ENCODE results near the gene ANKRD30B. TPM values are rescaled to one million over a fixed set of nuclear protein-coding genes. Genes with fewer than 3 reads are reported as not detected.
"Not testable (repeated sequence)": the region's sequence is repeated elsewhere in the genome, so short reads cannot be mapped to it uniquely, and the experiment has no call there.

The ANKRD30B gene
- total and polyA plus RNA-seq, 2 experiments from 2014 or later = not detected

- TF ChIP-seq, protein P1, sequence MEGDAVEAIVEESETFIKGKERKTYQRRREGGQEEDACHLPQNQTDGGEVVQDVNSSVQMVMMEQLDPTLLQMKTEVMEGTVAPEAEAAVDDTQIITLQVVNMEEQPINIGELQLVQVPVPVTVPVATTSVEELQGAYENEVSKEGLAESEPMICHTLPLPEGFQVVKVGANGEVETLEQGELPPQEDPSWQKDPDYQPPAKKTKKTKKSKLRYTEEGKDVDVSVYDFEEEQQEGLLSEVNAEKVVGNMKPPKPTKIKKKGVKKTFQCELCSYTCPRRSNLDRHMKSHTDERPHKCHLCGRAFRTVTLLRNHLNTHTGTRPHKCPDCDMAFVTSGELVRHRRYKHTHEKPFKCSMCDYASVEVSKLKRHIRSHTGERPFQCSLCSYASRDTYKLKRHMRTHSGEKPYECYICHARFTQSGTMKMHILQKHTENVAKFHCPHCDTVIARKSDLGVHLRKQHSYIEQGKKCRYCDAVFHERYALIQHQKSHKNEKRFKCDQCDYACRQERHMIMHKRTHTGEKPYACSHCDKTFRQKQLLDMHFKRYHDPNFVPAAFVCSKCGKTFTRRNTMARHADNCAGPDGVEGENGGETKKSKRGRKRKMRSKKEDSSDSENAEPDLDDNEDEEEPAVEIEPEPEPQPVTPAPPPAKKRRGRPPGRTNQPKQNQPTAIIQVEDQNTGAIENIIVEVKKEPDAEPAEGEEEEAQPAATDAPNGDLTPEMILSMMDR (IDR thresholded peaks at IDR 0.05; ENCODE audit: low read depth, low read length) = no peak
- H3K36me3 ChIP-seq = no peaks in the 10 kb centered on the region
- H3K9me3 ChIP-seq (ENCODE audit: low read depth) = peaks cover 12% of the 10 kb centered on the region
- no peak for DNase-seq (ENCODE audit: low read depth in 1 of 2, low spot score in 1 of 2)
- H3K4me3 ChIP-seq = no peak overlapping the region
- no peaks in the 10 kb centered on the region for H3K4me1 ChIP-seq (ENCODE audit: low read depth)
- H3K27ac ChIP-seq = no peak overlapping the region
- no peaks in the 10 kb centered on the region for H3K27me3 ChIP-seq
Observed at GRCh38 chr18:14781671-14782070, 33.7 kb downstream of the ANKRD30B start.

- H3K9me3 ChIP-seq (ENCODE audit: low read depth) = peaks cover 12% of the 10 kb centered on the region
- TF ChIP-seq, protein P1 (IDR thresholded peaks at IDR 0.05; ENCODE audit: low read depth, low read length) = no peak
- H3K4me3 ChIP-seq = no peak overlapping the region
- no peaks in the 10 kb centered on the region for H3K27me3 ChIP-seq
- no peaks in the 10 kb centered on the region for H3K36me3 ChIP-seq
- H3K27ac ChIP-seq = no peak overlapping the region
- H3K4me1 ChIP-seq (ENCODE audit: low read depth) = no peaks in the 10 kb centered on the region
- DNase-seq (ENCODE audit: low read depth in 1 of 2, low spot score in 1 of 2) = no peak
Observed at GRCh38 chr18:14784133-14784532, 36.2 kb downstream of the ANKRD30B start.

- H3K27ac ChIP-seq, H3K27me3 ChIP-seq: not testable (repeated sequence)
Observed at GRCh38 chr18:14796876-14797275, 48.9 kb downstream of the ANKRD30B start.

DNA sequence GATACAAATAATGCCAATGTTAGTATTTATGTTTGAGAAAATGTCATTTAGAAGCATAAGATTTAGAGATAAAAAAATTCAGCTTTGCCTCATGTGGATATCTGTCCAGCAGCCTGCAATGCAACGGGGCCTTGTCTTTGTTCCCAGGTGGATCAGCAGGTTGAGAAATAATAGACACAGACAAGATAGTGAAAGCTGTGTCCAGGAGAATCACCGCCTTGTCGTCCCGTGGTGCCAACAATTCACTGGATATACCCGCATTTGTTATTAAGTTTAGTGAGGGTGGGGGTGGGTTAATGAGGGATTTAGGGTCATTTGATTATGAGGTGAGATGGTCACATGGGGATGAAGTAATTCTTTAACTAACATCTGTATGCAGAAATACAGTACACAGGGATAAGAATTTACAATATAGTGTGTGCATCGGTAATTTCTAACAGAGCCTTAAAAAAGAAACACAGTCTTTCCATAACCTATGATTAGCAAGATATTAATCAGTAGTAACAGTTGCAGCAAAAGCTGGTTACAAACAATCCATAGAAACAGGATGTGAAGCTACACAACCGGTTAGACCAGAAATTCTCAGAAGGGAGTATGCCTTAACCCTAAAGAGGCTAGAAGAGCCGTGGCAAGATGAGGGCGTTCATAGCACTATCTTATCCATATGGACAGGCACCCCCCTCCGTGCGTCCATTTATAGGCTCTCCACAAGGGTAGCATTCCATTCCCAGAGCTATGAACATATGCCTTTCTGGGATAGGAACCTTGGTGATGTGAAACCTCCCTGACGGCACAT lies 50.2 kb downstream of the ANKRD30B start:
- H3K36me3 ChIP-seq; H3K27ac ChIP-seq; H3K4me1 ChIP-seq (ENCODE audit: low read depth); DNase-seq (ENCODE audit: low read depth in 1 of 2, low spot score in 1 of 2); H3K27me3 ChIP-seq; H3K4me3 ChIP-seq; H3K9me3 ChIP-seq (ENCODE audit: low read depth): not testable (repeated sequence)

More at GRCh38 chr18:14796876-14797275, 48.9 kb downstream of the ANKRD30B start:
- H3K4me1 ChIP-seq (ENCODE audit: low read depth); H3K36me3 ChIP-seq; H3K9me3 ChIP-seq (ENCODE audit: low read depth); H3K4me3 ChIP-seq; DNase-seq (ENCODE audit: low read depth in 1 of 2, low spot score in 1 of 2): not testable (repeated sequence)

DNA sequence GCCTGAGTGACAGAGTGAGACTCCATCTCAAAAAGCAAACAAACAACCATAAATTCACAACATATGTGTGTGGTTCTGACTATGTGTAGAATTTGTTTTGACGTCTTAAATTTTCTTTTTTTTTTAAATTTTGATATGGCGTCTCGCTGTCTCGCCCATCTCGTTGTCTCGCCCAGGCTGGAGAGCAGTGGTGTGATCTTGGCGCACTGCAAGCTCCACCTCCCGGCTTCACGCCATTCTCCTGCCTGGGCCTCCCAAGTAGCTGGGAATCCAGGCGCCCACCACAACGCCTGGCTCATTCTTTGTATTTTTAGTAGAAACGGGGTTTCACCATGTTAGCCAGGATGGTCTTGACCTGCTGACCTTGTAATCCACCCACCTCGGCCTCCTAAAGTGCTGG lies 63.1 kb downstream of the ANKRD30B start:
- H3K4me3 ChIP-seq = not testable (repeated sequence)

GRCh38 chr18:14826972-14827632 lies 79.1 kb downstream of the ANKRD30B start:
- H3K36me3 ChIP-seq; H3K4me3 ChIP-seq; DNase-seq (ENCODE audit: low read depth in 1 of 2, low spot score in 1 of 2); H3K9me3 ChIP-seq (ENCODE audit: low read depth); H3K27me3 ChIP-seq; H3K4me1 ChIP-seq (ENCODE audit: low read depth); H3K27ac ChIP-seq: not testable (repeated sequence)

More for the DNA sequence above, 63.1 kb downstream of the ANKRD30B start:
- H3K36me3 ChIP-seq; H3K9me3 ChIP-seq (ENCODE audit: low read depth); H3K27ac ChIP-seq; H3K27me3 ChIP-seq; DNase-seq (ENCODE audit: low read depth in 1 of 2, low spot score in 1 of 2); H3K4me1 ChIP-seq (ENCODE audit: low read depth): not testable (repeated sequence)

DNA sequence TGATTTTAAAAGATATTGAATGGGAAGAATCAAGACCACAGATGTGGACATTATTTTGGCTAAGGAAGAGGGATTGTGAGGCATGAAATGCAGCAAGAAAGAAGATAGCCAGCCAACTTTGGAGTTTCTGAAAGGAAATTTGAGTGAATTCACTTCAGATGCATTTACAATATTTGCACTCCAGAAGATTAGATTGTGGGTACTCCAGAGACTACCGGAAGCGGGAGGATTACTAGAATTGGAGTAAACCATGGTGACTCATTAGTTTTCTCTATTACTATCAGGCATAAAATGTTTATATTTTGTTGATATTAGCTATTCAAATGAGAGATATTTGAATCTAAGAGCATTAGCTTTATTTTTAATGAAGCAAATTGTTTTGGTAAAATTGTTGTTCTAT lies 93.6 kb downstream of the ANKRD30B start:
- H3K27me3 ChIP-seq; H3K9me3 ChIP-seq (ENCODE audit: low read depth); H3K27ac ChIP-seq; H3K4me3 ChIP-seq; H3K4me1 ChIP-seq (ENCODE audit: low read depth); H3K36me3 ChIP-seq; DNase-seq (ENCODE audit: low read depth in 1 of 2, low spot score in 1 of 2): not testable (repeated sequence)

- H3K36me3 ChIP-seq; H3K27me3 ChIP-seq; H3K4me3 ChIP-seq; H3K9me3 ChIP-seq (ENCODE audit: low read depth); H3K4me1 ChIP-seq (ENCODE audit: low read depth); DNase-seq (ENCODE audit: low read depth in 1 of 2, low spot score in 1 of 2); H3K27ac ChIP-seq: not testable (repeated sequence)
Observed at GRCh38 chr18:14851533-14851932, 103.6 kb downstream of the ANKRD30B start.

DNA sequence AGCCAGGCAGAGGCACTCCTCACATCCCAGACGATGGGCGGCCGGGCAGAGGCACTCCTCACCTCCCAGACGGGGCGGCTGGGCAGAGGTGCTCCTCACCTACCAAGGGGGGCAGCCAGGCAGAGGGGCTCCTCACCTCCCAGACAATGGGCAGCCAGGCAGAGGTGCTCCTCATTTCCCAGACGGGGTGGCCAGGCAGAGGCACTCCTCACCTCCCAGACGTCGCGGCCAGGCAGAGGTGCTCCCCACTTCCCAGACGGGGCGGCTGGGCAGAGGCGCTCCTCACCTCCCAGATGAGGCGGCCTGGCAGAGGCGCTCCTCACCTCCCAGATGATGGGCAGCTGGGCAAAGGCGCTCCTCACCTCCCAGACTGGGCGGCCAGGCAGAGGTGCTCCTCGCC lies 107.7 kb downstream of the ANKRD30B start:
- not testable (repeated sequence) for DNase-seq (ENCODE audit: low read depth in 1 of 2, low spot score in 1 of 2); H3K27ac ChIP-seq

DNA sequence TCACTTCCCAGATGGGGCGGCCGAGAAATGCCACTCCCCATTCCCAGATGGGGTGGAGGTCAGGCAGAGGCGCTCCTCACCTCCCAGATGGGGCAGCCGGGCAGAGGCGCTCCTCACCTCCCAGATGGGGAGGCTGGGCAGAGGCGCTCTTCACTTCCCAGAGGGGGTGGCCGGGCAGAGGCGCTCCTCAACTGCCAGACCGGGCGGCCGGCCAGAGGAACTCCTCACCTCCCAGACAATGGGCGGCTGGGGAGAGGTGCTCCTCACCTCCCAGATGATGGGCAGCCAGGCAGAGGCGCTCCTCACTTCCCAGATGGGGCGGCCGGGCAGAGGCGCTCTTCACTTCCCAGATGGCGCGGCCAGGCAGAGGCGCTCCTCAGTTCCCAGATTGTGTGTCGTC lies 108.3 kb downstream of the ANKRD30B start:
- H3K27me3 ChIP-seq; H3K9me3 ChIP-seq (ENCODE audit: low read depth); H3K4me3 ChIP-seq; H3K4me1 ChIP-seq (ENCODE audit: low read depth); DNase-seq (ENCODE audit: low read depth in 1 of 2, low spot score in 1 of 2); H3K27ac ChIP-seq; H3K36me3 ChIP-seq: not testable (repeated sequence)

More for the DNA sequence above, 107.7 kb downstream of the ANKRD30B start:
- not testable (repeated sequence) for H3K4me3 ChIP-seq; H3K36me3 ChIP-seq; H3K9me3 ChIP-seq (ENCODE audit: low read depth); H3K27me3 ChIP-seq; H3K4me1 ChIP-seq (ENCODE audit: low read depth)

GRCh38 chr18:14858514-14858913 lies 110.5 kb downstream of the ANKRD30B start:
- H3K27ac ChIP-seq; H3K4me1 ChIP-seq (ENCODE audit: low read depth); H3K4me3 ChIP-seq; DNase-seq (ENCODE audit: low read depth in 1 of 2, low spot score in 1 of 2); H3K36me3 ChIP-seq; H3K27me3 ChIP-seq; H3K9me3 ChIP-seq (ENCODE audit: low read depth): not testable (repeated sequence)

GRCh38 chr18:14859995-14860394 lies 112.0 kb downstream of the ANKRD30B start:
- not testable (repeated sequence) for DNase-seq (ENCODE audit: low read depth in 1 of 2, low spot score in 1 of 2); H3K36me3 ChIP-seq; H3K4me3 ChIP-seq; H3K27me3 ChIP-seq; H3K4me1 ChIP-seq (ENCODE audit: low read depth); H3K27ac ChIP-seq; H3K9me3 ChIP-seq (ENCODE audit: low read depth)

Data from cardiac muscle cell (in vitro differentiated cells and primary cell).